CD4-positive, alpha-beta T cell treated with Interleukin-6 for 4 hours (primary cell): ENCODE results near the gene RBM38.
"Not testable (repeated sequence)": the region's sequence is repeated elsewhere in the genome, so short reads cannot be mapped to it uniquely, and the experiment has no call there.

Source experiments
- DNase-seq: peaks from one replicate; pipeline ENCODE4 v3.0.0-alpha.2; 2020; ENCODE audit warnings: mixed read lengths

RBM38 gene

GRCh38 chr20:57419479-57419878, 28.3 kb downstream of the RBM38 start:
- not testable (repeated sequence) for DNase-seq

DNA sequence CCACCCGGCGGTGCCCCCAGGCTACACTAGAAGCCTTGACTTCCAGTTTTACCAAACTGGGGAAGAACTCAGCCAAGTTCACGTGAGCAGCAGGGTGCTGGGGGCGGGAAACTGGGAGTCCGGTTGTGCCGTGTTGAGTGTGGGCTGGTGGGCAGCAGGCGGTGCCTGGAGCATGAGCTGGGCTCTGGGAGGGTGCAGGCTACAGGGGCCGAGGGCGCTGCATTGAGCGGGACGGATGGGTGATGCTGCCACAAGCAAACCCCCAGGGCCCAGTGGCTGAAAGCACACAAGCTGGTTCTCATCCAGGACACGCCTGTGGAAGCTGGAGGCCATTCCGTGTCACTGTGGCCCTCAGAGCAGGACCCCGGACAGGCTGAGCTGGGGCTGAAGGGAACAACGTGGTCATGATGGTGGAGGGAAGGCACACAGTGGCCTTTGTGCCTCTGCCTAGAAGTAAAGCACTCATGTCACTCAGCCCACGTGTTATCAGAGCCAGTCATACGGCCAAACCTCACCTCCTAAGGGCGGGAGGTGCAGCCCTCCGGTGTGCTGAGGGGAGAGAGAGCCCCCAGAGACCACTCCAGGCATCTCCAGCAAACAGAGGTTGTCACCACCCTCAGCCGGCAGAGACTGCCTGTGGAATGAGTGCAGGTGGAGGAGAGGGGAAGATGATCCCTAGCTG, 29.5 kb downstream of the RBM38 start:
- DNase-seq, result no peak

DNA sequence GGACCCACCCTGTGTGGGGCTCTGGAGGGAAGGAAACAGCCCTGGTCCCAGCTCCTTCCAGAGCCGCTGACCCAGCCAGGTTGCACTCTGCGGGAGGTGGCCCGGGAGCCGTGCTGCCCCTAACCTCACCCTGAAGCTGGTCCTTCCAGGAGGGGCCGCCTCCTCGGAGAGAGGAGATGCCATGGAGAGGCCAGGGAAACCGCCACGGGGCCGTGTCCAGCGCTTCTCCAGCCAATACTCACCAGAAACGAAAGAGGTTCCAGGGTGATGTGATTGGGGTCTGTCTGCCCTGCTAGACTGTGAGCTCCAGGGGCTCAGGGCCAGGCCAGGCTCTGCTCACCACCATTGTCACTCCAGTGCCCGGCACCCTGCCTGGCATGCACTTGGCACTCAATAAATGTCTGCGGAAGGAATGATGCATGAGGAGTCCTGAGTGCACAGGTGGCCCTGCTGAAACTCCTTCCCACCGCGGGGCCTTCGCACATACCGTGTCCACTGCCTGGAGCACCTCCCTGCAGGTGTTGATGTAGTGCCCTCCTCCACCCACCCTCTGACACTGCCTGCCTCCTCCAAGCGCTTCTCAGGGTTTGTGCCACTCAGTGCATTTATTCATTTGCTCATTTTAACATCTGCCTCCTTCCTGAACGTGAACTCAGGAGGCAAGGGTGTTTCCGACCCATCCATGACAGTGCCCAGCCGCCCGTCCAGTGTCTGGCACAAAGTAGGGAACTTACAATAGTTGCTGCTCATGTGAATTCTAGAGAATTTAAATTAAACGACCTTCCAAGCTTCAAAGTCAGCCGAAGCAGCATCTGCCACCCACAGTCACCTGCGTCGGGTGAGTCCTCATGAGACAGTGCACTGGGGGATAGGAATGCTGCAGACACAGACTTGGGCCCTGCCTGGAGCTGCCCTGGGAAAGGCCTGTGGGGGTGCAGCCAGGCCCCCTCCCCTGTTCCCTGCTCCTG, 30.3 kb downstream of the RBM38 start:
- no peak for DNase-seq

DNA sequence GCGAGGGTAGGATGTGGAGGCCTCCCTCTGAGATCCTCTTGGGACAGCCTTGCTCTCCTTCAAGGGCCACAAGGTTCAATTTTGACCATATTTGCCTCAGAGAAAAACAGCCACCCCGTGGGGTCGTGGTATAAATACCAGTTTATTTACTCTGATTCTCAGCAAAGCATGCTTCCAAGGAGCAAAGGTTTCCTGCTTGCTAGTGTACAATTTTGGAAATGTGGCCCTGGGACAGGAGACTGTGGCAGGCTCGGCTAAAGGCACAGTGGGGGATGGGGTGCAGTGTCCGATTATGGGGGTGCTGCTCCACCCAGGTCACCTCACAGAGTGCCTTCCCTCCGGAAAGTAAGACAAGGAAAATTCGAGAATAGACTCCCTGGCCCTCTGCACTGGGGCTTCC, 31.1 kb downstream of the RBM38 start:
- DNase-seq, result no peak

- DNase-seq, result no peak
Measured at GRCh38 chr20:57425150-57426013, 34.2 kb downstream of the RBM38 start.

GRCh38 chr20:57426271-57426689, 35.1 kb downstream of the RBM38 start:
- no peak for DNase-seq

DNA sequence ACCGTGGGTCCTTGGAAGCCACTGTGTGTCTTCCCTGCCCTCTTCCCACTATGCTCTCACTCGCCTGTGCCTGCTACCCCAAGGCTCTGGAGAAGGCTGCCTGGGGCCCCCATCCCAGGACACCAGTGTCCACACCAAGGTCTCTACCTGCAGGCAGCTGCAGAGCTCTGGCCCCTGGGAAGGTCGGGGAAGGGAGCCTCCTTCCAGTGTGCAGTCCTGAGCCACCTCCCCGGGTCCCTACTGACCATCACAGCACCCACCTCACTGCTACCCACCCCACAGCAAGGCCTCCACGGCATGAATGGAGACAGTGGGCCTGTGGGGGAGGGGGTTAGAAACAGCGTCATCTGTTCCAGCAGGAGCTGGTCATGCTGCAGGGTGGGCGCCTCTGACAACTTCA, 35.6 kb downstream of the RBM38 start:
- DNase-seq, result no peak

DNA sequence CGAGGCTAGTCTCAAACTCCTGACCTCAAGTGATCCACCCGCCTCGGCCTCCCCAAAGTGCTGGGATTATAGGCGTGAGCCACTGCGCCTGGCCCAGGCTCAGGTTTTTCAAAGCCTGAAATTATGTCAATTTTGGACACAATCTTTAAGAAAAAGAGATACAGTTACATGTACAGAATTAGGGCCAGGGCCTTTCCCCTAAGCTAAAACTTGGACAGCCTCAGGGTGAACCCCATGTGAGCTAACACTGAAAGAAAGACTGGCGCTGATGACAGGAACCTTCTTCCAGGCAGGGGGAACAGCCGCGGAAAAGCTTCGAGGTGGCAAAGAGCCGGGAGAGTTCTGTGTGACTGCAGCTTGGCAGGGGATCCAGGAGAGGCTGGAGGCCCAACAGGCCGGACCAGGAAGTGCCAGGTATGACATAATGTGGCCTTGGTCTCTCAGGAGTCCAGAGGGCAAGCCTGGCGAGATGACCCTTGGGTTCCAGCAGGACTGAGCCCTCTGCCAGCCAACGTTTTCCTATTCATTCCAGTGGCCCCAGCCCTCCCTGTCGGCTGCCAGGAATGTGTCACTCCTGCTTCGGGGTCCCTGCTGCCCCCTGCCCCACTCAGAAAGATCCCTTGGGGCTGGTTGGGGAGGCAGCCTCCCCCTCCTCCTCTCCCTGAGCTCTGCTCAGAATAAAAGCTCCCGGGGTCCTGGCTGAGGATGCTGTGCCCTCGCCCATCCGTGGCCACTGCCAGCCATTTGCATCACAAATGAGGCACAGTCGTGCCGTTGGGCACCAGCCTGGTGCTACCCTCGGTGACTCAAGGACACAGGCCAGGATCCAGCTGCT, 37.3 kb downstream of the RBM38 start:
- no peak for DNase-seq

DNA sequence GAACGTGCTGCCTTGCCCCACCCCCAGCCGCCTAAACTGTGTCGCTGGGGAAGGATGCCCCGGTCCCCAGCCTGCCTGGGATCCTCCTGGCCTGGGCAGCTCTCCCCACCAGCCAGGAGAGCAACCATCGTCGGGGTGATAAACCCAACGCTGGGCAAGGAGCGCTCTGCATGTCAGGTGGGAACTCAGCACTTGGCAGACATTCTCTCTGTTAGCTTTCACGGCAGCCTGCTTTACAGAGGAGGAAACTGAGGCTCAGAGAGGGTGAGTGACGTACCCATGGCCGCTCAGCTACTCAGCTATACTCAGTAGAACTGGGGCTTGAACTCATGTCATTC, 37.9 kb downstream of the RBM38 start:
- DNase-seq, result no peak

DNA sequence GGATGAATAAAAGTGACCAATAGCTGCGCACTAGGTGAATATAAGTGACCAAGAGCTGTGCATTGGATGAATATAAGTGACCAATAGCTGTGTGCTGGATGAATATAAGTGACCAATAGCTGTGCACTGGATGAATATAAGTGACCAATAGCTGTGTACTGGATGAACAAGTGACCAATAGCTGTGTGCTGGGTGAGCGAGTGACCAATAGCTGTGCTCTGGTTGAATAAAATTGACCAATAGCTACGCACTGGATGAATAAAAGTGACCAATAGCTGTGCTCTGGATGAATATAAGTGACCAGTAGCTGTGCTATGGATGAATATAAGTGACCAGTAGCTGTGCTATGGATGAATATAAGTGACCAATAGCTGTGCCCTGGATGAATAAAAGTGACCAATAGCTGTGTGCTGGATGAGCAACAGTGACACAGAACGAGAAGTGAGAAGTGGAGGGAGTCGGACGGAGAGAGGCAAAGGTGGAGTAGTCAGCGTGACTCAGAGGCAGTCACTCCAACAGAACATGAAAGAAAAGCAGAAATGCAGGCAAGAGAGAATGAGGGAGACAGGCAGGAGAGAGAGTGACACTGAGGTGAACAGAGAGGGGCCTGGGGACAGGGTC, 38.5 kb downstream of the RBM38 start:
- no peak for DNase-seq

- not testable (repeated sequence) for DNase-seq
Measured at GRCh38 chr20:57430201-57430596, 39.0 kb downstream of the RBM38 start.

DNA sequence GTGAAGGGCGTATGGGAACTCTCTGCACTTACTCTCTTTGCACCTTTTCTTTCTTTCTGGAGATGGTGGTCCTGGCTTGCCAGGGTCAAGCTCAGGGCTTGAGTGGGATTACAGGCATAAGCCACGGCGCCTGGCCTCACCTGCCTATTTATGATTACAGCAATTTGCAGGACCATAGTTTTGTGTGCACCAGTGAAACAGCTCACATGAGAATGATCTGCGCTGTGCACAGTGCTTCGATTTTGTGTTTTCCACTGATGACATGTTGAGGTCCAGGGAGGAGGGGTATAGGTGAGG, 40.3 kb downstream of the RBM38 start:
- no peak for DNase-seq

GRCh38 chr20:57432480-57432861, 41.3 kb downstream of the RBM38 start:
- DNase-seq, result no peak

GRCh38 chr20:57432862-57433491, 41.8 kb downstream of the RBM38 start:
- peak; percentile 76 for DNase-seq

- DNase-seq, result peak; percentile 30
Measured at GRCh38 chr20:57433657-57434389, 42.6 kb downstream of the RBM38 start.

DNA sequence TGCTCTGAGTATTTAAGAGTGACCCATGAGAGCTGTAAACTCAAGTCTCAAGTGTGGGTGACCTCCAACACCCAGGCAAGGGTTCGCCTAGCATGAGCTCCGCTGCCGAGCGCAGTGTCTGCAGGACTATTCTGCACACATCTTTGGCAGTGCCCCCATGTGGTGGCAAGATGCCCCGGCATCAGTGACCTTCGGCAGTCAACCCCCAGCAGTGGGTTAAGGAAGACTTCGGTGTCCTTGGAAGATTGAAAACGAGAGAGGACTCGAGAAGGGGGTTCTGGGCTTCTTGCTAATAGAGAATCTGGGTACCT, 43.1 kb downstream of the RBM38 start:
- peak; percentile 39 for DNase-seq

- no peak for DNase-seq
Measured at GRCh38 chr20:57435105-57435497, 43.9 kb downstream of the RBM38 start.

GRCh38 chr20:57435498-57436222, 44.5 kb downstream of the RBM38 start:
- DNase-seq, result peak; percentile 72

GRCh38 chr20:57436223-57436545, 45.0 kb downstream of the RBM38 start:
- DNase-seq, result no peak

GRCh38 chr20:57437267-57437666, 46.1 kb downstream of the RBM38 start:
- no peak for DNase-seq
